KOPT-K1 (cell line): ENCODE measurements around the gene LAGE3.
A peak's percentile ranks its signal among the peaks of the same experiment; 100 is the strongest.

Experiments
- H3K27ac ChIP-seq: fragments of 200-600 bp; sonication (generic); 2 replicates; pipeline ENCODE4 v1.5.1; 2016; ENCODE audit warnings: antibody characterized with exemption, mild to moderate bottlenecking, low read depth, low read length; ENCODE audit not compliant: poor library complexity, severe bottlenecking
- H3K36me3 ChIP-seq: fragments of 200-600 bp; sonication (generic); 2 replicates; pipeline ENCODE4 v1.5.1; 2017; ENCODE audit warnings: antibody characterized with exemption, mild to moderate bottlenecking, low read length, moderate library complexity; ENCODE audit not compliant: insufficient read depth
- H3K9me3 ChIP-seq: fragments of 200-600 bp; sonication (generic); 2 replicates; pipeline ENCODE4 v1.5.1; 2017; ENCODE audit warnings: antibody characterized with exemption, low read length, mild to moderate bottlenecking; ENCODE audit not compliant: insufficient read depth, poor library complexity, severe bottlenecking

LAGE3 gene

GRCh38 chrX:154487518-154488290, 8.6 kb upstream of the LAGE3 start:
- Histone ChIP-seq H3K9me3 (no peaks in the 10 kb centered on the region), H3K27ac (no peak overlapping the region), H3K36me3 (peaks cover 23% of the 10 kb centered on the region)

DNA sequence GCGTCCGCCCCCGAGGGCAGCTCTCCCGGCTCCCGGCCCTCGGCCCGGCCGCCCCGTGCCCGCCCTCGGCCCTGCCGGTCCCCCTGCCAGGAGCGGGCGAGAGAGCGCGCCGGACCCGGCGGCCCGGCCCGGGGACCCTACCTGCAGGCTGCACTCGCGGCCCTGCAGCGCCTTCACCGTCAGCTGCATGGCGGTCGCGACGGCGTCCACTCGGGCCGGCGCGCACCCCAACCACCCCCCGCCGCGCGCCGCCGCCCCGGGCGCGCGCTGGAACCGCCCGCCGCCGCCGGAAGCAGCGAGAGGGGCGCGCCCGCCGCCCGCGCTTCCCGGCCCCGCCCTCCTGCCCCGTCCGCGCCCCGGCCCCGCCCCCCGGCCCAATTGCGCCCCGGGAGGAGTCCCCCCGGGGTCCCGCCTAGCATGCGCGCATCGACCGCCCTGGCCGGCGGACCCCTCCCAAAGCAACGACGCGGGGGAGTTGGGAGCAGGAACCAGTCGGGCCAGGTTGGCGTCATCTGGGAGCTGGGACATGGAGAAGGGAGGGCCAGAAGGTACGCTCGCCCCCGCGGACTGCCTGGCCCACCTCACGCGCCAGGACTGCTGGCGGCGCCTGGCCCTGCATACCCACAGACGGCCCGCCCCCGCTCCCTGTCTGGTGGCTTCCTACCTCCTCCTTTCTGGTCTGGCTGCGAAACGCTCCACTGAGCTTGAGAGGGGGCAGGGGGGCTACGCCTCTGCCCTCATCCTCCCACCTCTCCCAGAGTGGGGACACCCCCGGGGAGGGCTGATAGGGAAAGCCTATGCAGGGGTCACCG, 7.5 kb upstream of the LAGE3 start, which contains the start of gene UBL4A:
Gene UBL4A (minus strand): TSS at position 220 of the 812 bp plus-strand sequence. CDS start 31 bp downstream, at position 189.
- Histone ChIP-seq H3K9me3 (no peaks in the 10 kb centered on the region), H3K27ac (peak within 1 kb of the TSS; percentile 80), H3K36me3 (peaks cover 23% of the 10 kb centered on the region)

DNA sequence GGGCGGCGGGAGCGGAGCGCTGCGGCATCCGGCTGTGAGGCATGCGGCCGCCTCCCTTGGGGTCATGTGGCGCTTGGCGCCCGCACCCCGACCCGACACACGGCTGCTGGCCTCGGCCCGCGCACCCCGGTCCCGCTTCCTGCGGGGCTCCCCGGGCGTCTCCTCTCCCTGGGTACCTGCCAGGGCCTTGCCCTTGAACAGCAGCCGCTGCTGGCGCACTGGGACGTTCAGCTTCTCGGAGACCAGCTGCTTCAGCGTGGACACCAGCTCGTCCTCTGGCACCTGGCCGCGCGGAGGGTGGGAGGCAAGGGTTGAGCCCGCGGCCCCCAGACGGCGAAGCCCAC, 6.9 kb upstream of the LAGE3 start:
- Histone ChIP-seq H3K27ac (peak overlapping the region; percentile 80), H3K9me3 (no peaks in the 10 kb centered on the region), H3K36me3 (peaks cover 23% of the 10 kb centered on the region)

- Histone ChIP-seq H3K9me3 (no peaks in the 10 kb centered on the region), H3K36me3 (peaks cover 23% of the 10 kb centered on the region), H3K27ac (peak overlapping the region; percentile 80)
These were observed 6.3 kb upstream of the LAGE3 start for GRCh38 chrX:154485150-154486051.

DNA sequence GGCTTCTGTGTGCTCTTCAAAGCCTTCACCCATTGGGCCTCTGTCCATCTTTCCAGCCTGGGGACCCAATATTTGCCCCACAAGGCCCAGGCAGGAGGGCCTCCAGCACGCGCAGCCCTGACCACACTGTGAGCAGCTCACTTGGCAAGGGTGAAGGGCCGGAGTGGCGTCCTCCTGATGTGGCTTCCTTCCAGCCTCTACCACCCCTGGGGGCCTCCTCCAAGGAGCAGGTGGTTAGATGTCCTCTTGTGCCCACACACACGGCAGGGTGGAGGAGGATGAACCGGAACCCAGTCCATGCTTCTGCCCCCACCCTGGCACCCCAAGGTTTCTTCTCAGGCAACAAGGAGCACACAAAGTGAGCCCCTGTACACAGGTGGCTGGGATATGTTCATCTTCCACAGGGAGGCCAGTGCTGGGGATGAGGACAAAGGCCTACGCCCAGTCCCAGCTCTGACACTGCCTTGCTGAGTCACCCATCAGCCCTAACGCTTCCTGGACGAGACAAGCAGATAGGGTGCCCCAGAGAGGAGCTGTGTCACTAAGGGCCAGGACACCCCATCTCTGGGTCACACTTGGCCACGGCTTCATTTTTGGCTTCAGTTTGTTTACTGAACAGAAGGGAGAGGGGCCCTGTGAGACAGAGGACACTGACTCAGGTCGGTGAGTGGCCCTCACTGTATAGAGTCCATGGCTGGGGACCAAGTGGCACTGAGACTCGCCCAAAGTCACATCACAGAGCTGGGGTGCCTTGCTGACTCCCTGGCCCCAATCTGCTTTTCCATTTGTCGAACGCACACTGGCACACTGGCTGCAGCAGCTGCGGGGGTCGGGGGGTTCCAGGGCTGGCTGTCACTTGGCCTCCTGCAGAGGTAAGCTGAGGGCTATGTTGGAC, 5.4 kb upstream of the LAGE3 start:
- peaks cover 23% of the 10 kb centered on the region for H3K36me3 ChIP-seq
- no peaks in the 10 kb centered on the region for H3K9me3 ChIP-seq

GRCh38 chrX:154483325-154483724, 4.2 kb upstream of the LAGE3 start:
- Histone ChIP-seq H3K36me3 (peaks cover 23% of the 10 kb centered on the region), H3K9me3 (no peaks in the 10 kb centered on the region), H3K27ac (no peak overlapping the region)

More for the DNA sequence above, 5.4 kb upstream of the LAGE3 start:
- no peak overlapping the region for H3K27ac ChIP-seq

GRCh38 chrX:154482786-154483185, 3.7 kb upstream of the LAGE3 start:
- Histone ChIP-seq H3K27ac (no peak overlapping the region), H3K36me3 (peaks cover 23% of the 10 kb centered on the region), H3K9me3 (no peaks in the 10 kb centered on the region)

DNA sequence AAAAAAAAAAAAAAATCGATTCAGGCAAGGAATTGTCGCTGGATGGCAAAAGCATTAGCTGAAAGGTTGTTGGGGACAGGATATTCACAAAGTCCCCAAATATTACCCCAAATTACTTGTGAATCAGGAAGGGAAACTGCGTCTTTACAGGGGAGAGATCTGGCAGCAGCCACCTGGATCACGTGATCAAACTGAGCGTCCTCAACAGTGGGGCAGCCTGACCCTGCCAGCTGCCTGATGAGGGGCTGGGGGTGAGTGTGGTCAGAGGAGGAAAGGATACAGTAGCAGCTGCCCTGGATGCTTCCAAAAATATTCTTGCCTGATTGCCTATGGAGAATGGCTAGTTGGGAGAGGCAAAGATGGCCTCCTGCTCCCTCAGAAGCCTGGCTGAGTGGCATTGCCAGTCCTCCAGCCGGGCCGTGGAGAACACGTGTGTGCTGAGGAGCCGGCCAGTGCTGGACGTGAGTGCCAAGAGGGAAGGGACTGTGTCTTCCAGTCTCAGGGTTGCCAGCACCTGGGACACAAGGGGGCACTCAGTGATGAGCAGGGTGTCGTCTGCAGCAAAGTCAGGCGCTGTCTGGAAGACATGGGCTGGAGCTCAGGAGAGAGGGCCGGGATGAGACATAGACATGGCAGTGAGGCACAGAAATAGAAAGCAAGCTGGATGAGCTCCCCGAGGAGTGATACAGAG, 3.0 kb upstream of the LAGE3 start:
- H3K36me3 ChIP-seq, result peaks cover 23% of the 10 kb centered on the region
- H3K27ac ChIP-seq, result no peak overlapping the region
- H3K9me3 ChIP-seq, result no peaks in the 10 kb centered on the region

DNA sequence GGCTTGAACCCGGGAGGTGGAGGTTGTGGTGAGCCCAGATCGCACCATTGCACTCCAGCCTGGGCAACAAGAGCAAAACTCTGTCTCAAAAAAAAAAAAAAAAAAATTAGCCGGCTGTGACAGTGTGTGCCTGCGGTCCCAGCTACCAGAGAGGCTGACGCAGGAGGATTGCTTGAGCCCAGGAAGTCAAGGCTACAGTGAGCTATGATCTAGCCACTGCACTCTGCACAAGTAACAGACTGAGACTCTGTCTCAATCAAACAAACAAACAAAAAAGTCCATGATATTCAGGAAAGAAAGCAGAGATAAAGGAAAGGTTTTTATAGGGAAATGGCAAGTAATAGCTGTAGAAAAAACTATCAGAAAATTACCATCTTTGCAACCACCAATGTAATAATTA, 2.1 kb upstream of the LAGE3 start:
- Histone ChIP-seq H3K36me3 (peaks cover 23% of the 10 kb centered on the region), H3K9me3 (no peaks in the 10 kb centered on the region), H3K27ac (no peak overlapping the region)

DNA sequence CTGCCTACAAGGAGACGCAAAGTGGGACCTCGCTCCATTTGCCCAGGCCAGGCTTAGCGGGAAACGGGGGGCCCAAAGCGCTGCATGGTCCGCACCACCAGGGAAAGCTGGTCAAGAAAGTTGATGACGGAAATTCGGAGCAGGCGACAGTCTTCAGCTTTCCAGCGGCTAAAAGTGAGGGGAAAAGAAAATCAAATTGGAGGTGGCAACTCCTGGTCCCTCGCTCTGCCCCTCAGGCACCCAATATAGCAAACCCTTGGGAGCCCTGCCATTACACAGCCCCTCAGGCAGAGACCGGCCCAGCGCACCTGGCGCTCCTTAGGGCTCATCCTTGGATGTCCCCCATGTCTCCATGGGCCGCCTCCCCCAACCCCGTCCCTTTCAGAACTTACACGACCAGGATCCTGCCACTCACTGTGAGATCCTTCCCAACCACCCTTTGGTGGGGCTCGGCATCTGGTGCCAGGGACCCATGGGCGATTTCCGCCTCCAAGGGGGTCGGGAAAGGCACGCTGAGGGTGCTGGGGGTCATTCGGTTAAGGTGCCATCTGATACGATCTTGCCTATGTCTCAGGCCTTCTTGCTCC, 1.1 kb downstream of the LAGE3 start:
- Histone ChIP-seq H3K9me3 (no peaks in the 10 kb centered on the region), H3K36me3 (no peaks in the 10 kb centered on the region), H3K27ac (peak overlapping the region; percentile 95)

DNA sequence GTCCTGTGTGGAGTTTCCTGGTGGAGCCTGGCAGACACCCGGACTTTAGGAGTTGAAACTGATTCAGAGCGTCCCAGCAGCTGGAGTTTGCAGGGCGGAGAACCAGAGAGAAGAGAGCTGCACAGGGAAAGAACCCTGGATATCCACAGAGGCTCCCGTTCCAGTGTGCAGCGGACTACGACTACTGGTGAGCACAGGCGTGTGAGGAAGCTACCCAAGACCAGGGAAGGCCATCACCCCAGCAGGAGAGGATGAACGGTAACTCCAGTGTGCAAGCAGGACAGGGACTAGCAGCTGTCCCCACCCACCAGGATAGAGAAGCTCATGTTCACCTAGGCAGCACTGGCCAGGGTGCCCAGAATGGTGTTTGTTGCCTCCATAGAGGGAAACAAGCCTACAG, 2.3 kb downstream of the LAGE3 start:
- Histone ChIP-seq H3K36me3 (0 out of 2 replicates have a peak, but pooled peaks cover 2% of the 10 kb centered on the region), H3K27ac (peak overlapping the region; percentile 95), H3K9me3 (no peaks in the 10 kb centered on the region)

DNA sequence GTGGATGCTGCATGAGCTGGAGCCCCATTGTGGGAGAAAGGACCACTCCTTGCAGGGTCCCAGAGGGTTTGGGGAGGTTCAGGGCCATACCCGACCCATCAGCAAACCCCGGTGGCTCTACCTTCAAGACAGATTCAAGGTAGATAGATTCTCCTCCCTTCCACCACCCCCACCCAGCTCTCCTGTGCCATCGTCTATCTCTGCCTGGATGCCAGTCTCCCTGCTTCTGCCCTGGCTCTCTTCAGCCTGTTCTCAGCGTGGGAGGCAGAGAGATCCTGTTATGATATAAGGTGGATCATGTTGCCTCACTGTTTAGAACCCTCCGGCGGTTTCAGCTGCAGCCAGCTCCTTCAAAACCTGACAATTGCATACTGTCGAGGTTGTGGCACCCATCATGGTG, 5.4 kb downstream of the LAGE3 start:
- no peak overlapping the region for H3K27ac ChIP-seq
- no peaks in the 10 kb centered on the region for H3K9me3 ChIP-seq
- peaks cover 32% of the 10 kb centered on the region; the same call in 1 of the 2 replicates for H3K36me3 ChIP-seq
